ENCODE data around the gene C16orf96. TPM values are rescaled to one million over a fixed set of nuclear protein-coding genes. Genes with fewer than 3 reads are reported as not detected.

Gene C16orf96
- polyA plus RNA-seq, 1 experiment = not detected

- H3K27ac ChIP-seq (ENCODE audit: low read depth, low read length) = no peak overlapping the region
- ChIA-PET CTCF (no interaction called here), POLR2A (no interaction called here)
- peaks cover under 1% of the 10 kb centered on the region; the same call in 1 of the 2 replicates for H3K9me3 ChIP-seq (ENCODE audit: control insufficient read depth, insufficient read depth, low read length)
- DNase-seq (ENCODE audit: low read depth, low spot score) = no peak
- TF ChIP-seq, protein P1, sequence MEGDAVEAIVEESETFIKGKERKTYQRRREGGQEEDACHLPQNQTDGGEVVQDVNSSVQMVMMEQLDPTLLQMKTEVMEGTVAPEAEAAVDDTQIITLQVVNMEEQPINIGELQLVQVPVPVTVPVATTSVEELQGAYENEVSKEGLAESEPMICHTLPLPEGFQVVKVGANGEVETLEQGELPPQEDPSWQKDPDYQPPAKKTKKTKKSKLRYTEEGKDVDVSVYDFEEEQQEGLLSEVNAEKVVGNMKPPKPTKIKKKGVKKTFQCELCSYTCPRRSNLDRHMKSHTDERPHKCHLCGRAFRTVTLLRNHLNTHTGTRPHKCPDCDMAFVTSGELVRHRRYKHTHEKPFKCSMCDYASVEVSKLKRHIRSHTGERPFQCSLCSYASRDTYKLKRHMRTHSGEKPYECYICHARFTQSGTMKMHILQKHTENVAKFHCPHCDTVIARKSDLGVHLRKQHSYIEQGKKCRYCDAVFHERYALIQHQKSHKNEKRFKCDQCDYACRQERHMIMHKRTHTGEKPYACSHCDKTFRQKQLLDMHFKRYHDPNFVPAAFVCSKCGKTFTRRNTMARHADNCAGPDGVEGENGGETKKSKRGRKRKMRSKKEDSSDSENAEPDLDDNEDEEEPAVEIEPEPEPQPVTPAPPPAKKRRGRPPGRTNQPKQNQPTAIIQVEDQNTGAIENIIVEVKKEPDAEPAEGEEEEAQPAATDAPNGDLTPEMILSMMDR (IDR thresholded peaks at IDR 0.05; ENCODE audit: low read depth, low read length) = no peak
- H3K27me3 ChIP-seq (ENCODE audit: control insufficient read depth, insufficient read depth, low read length) = no peaks in the 10 kb centered on the region
- no peak overlapping the region for H3K4me3 ChIP-seq (ENCODE audit: low read depth, low read length)
Measured at GRCh38 chr16:4641306-4641687, 85.2 kb downstream of the C16orf96 start.

DNA sequence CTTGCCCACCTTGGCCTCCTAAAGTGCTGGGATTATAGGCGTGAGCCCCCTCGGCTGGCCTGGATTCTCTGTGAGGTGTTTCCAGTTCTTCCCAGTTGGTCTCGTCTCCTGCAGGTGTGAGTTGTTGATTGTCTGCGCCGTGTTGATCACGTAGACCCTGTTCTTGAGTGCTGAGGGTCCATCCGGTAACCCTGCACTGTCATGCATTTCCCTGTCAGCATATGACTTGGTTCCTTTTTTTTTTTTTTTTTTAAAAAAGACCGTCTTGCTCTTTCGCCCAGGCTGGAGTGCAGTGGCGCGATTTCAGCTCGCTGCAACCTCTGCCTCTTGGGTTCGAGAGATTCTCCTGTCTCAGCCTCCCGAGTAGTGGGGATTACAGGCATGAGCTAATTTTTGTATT, 85.8 kb downstream of the C16orf96 start:
- peaks cover 7% of the 10 kb centered on the region; the same call in 1 of the 2 replicates for H3K9me3 ChIP-seq (ENCODE audit: control insufficient read depth, insufficient read depth, low read length)
- H3K27ac ChIP-seq (ENCODE audit: low read depth, low read length) = no peak overlapping the region
- no peak for DNase-seq (ENCODE audit: low read depth, low spot score)
- CTCF ChIA-PET = no interaction called here
- TF ChIP-seq, protein P1 (IDR thresholded peaks at IDR 0.05; ENCODE audit: low read depth, low read length) = no peak
- no peaks in the 10 kb centered on the region for H3K27me3 ChIP-seq (ENCODE audit: control insufficient read depth, insufficient read depth, low read length)
- POLR2A ChIA-PET = no interaction called here
- H3K4me3 ChIP-seq (ENCODE audit: low read depth, low read length) = no peak overlapping the region

DNA sequence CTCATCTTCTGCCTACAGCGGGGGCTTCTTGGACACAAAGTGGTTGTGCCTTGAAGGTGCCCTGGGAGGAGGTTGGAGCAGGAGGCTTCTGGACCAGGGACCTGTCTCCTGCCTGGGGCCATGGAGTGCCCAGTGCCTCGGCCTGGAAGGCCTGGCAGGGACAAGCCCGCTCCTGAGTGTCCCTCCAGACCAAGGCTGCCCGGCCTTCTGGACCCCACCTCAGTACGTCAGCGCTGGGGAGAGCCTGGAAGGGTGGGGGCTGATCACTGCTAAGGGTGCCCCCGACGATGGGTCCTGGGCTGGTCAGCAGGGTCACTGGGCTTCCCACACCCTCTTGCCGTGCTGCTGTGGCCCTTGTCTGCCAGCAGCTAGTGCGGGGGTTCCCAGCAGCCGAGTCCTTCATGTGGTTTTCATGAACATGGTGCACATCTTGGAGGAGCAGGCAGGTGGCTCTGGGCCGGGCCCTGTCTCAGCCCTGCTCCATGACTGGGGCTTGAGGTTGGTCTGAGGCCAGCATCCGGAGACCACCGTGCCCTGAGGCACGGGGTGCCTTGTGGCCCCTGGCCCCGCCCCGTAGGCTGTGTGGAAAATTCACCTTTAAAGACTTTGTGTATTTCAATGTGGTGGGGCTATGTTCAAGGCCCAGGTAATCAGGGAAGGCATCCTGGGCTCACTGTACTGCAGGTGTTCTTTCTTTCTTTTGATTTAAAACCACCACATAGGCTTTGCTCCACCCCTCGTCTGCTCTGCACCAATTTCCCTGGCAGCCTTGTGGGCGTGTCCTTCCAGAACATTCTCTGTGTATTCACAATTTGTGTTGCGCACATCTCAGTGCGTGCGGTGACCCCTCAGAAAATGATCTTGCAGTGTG, 90.9 kb downstream of the C16orf96 start:
- no peak overlapping the region for H3K27ac ChIP-seq (ENCODE audit: low read depth, low read length)
- no peaks in the 10 kb centered on the region for H3K27me3 ChIP-seq (ENCODE audit: control insufficient read depth, insufficient read depth, low read length)
- peaks cover 20% of the 10 kb centered on the region; the same call in 1 of the 2 replicates for H3K9me3 ChIP-seq (ENCODE audit: control insufficient read depth, insufficient read depth, low read length)
- no peak for DNase-seq (ENCODE audit: low read depth, low spot score)
- H3K4me3 ChIP-seq (ENCODE audit: low read depth, low read length) = no peak overlapping the region
- CTCF ChIA-PET = no interaction called here
- TF ChIP-seq, protein P1 (IDR thresholded peaks at IDR 0.05; ENCODE audit: low read depth, low read length) = no peak
- POLR2A ChIA-PET = no interaction called here

DNA sequence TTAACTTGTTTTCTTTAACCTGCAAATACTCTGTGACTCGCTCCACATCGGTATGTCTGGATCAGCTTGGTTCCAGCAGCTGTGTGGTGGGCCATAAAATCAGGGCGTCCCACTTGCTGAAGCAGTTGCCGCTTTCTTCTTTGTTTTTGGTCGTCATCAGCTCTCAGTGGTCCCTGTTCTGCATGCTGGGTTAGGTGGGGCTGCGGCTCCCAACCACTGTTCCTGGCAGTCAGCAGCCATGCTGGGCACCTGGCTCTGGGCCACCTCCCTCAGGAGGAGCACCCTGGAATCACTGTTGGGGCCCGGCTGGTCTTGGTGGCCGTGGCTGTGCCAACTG, 91.5 kb downstream of the C16orf96 start:
- H3K9me3 ChIP-seq (ENCODE audit: control insufficient read depth, insufficient read depth, low read length) = peaks cover 20% of the 10 kb centered on the region; the same call in 1 of the 2 replicates
- CTCF ChIA-PET = no interaction called here
- H3K4me3 ChIP-seq (ENCODE audit: low read depth, low read length) = no peak overlapping the region
- no peak for DNase-seq (ENCODE audit: low read depth, low spot score)
- TF ChIP-seq, protein P1 (IDR thresholded peaks at IDR 0.05; ENCODE audit: low read depth, low read length) = no peak
- H3K27ac ChIP-seq (ENCODE audit: low read depth, low read length) = no peak overlapping the region
- POLR2A ChIA-PET = no interaction called here
- H3K27me3 ChIP-seq (ENCODE audit: control insufficient read depth, insufficient read depth, low read length) = no peaks in the 10 kb centered on the region

DNA sequence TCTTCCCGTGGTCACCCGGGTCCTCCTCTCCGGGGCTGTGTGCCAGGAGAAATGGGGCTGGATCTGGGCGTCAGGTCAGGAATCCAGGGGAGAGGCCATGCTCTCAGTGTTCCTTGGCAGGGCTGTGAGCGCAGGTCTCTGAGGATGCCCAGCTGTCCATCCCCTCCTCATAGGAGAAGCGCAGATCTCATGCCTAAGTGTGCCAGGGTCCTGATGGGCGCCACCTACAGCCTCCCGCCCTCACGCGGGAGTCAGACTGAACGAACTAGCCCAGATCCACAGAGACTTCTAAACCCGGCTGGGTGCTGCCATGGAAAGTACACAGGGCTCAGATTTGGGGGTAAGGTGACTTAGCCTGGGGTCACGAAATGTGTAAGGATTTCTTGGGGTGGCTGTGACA, 92.8 kb downstream of the C16orf96 start:
- TF ChIP-seq, protein P1 (IDR thresholded peaks at IDR 0.05; ENCODE audit: low read depth, low read length) = no peak
- no peak overlapping the region for H3K4me3 ChIP-seq (ENCODE audit: low read depth, low read length)
- DNase-seq (ENCODE audit: low read depth, low spot score) = no peak
- no peak overlapping the region for H3K27ac ChIP-seq (ENCODE audit: low read depth, low read length)
- ChIA-PET CTCF (interaction anchor here (0.5 to 1.2 kb wide), 2 partner anchors 14 to 64 kb away, joined by 3 to 5 read pairs; no protein-coding TSS in a partner anchor), POLR2A (no interaction called here)
- peaks cover 20% of the 10 kb centered on the region; the same call in 1 of the 2 replicates for H3K9me3 ChIP-seq (ENCODE audit: control insufficient read depth, insufficient read depth, low read length)
- H3K27me3 ChIP-seq (ENCODE audit: control insufficient read depth, insufficient read depth, low read length) = no peaks in the 10 kb centered on the region

All from AG04450 (cell line).